ENCODE data around the gene SNX25. TPM values are rescaled to one million over a fixed set of nuclear protein-coding genes. Genes with fewer than 3 reads are reported as not detected.

The SNX25 gene
- total and polyA plus RNA-seq, 10 of the 15 experiments (the other 5 are each of a cell fraction or from before 2014, with no cell fraction given) = 11.2 to 117 (median 62.8) TPM

- TF ChIP-seq, protein P1, sequence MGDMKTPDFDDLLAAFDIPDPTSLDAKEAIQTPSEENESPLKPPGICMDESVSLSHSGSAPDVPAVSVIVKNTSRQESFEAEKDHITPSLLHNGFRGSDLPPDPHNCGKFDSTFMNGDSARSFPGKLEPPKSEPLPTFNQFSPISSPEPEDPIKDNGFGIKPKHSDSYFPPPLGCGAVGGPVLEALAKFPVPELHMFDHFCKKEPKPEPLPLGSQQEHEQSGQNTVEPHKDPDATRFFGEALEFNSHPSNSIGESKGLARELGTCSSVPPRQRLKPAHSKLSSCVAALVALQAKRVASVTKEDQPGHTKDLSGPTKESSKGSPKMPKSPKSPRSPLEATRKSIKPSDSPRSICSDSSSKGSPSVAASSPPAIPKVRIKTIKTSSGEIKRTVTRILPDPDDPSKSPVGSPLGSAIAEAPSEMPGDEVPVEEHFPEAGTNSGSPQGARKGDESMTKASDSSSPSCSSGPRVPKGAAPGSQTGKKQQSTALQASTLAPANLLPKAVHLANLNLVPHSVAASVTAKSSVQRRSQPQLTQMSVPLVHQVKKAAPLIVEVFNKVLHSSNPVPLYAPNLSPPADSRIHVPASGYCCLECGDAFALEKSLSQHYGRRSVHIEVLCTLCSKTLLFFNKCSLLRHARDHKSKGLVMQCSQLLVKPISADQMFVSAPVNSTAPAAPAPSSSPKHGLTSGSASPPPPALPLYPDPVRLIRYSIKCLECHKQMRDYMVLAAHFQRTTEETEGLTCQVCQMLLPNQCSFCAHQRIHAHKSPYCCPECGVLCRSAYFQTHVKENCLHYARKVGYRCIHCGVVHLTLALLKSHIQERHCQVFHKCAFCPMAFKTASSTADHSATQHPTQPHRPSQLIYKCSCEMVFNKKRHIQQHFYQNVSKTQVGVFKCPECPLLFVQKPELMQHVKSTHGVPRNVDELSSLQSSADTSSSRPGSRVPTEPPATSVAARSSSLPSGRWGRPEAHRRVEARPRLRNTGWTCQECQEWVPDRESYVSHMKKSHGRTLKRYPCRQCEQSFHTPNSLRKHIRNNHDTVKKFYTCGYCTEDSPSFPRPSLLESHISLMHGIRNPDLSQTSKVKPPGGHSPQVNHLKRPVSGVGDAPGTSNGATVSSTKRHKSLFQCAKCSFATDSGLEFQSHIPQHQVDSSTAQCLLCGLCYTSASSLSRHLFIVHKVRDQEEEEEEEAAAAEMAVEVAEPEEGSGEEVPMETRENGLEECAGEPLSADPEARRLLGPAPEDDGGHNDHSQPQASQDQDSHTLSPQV (IDR thresholded peaks at IDR 0.05) = no peak
- TF ChIP-seq MAX (IDR thresholded peaks at IDR 0.05; ENCODE audit: low read depth, low read length) (no peak), RUNX3 (IDR thresholded peaks at IDR 0.05; ENCODE audit: low read length) (peak; percentile 100), E2F8 (IDR thresholded peaks at IDR 0.05; ENCODE audit: low read depth, partially characterized antibody) (no peak), RAD51 (IDR thresholded peaks at IDR 0.05) (no peak), ZBTB4 (CRISPR knock-in tag; IDR thresholded peaks at IDR 0.05) (no peak), ZNF217 (IDR thresholded peaks at IDR 0.05) (peak; percentile 94), MEF2B (IDR thresholded peaks at IDR 0.05; ENCODE audit: partially characterized antibody, poor library complexity, severe bottlenecking) (no peak), ZNF207 (IDR thresholded peaks at IDR 0.05; ENCODE audit: borderline replicate concordance) (no peak), IRF4 (IDR thresholded peaks at IDR 0.05; ENCODE audit: low read depth, low read length) (peak; percentile 71), E2F4 (IDR thresholded peaks at IDR 0.05; ENCODE audit: low read depth, low read length) (no peak), MXI1 (IDR thresholded peaks at IDR 0.05; ENCODE audit: low read depth, low read length) (no peak), HDAC2 (IDR thresholded peaks at IDR 0.05) (no peak), PKNOX1 (IDR thresholded peaks at IDR 0.05) (no peak), LARP7 (IDR thresholded peaks at IDR 0.05) (no peak), NR2F1 (conservative IDR thresholded peaks at IDR 0.05) (peak; percentile 62), GATAD2B (conservative IDR thresholded peaks at IDR 0.05; ENCODE audit: low read depth) (peak; percentile 66; the same call in 1 of the 2 replicates)
These were observed 43.8 kb upstream of the SNX25 start (continued) for GRCh38 chr4:185165605-185166063.
